Heart left ventricle (tissue), 13 donors: ENCODE measurements around the gene ZFP69.

Experiments used
- POLR2A ChIP-seq, 2 donors: fragments of 450-650 bp; IDR thresholded peaks; one replicate each; pipeline ENCODE4 v1.6.1; 2017; ENCODE audit warnings: antibody characterized with exemption in 2 of 2, mild to moderate bottlenecking in 2 of 2, moderate library complexity in 2 of 2
- TF ChIP-seq, protein P1 (sequence below), 12 donors: fragments of 200-600 bp; sonication (generic) in 4 of 12; IDR thresholded peaks; one replicate each; pipeline versions ENCODE4 v1.5.0 to v1.8.0; 2018 to 2022; ENCODE audit warnings: antibody characterized with exemption in 12 of 12, mild to moderate bottlenecking in 5 of 12
- donor health status: ischemic (EF 13 %, LVEDD 7.1; RV severe dilation, severe dysfunction).
- donor health status: DM: no; HTN: yes; CAD: no.
- donor health status: DM: no; HTN: no; CAD: no.
- donor health status: ischemic (EF 25% LVEDD 6.9; RV normal size, moderate dysfunction).
- donor health status: ischemic (EF 25% LVEDD 5.7; RV mildly dilated, moderate dysfunction).
- donor health status: ischemic (EF 35%, LVEDD 5.7; RV mildly dilated, moderate dysfunction).
- donor health status: nonischemic (EF 11% LVEDD 7.7; RV severe dilation, severe dysfunction).
- donor health status: DM: yes; HTN: yes; CAD: no.
- donor health status: PGD.
- donor health status: ischemic (EF 29% LVEDD 5.4; RV normal size, mild dysfunction).
- donor health status: nonischemic (EF 23%, LVEDD 6.1; RV moderate dilation, normal function).

DNA sequence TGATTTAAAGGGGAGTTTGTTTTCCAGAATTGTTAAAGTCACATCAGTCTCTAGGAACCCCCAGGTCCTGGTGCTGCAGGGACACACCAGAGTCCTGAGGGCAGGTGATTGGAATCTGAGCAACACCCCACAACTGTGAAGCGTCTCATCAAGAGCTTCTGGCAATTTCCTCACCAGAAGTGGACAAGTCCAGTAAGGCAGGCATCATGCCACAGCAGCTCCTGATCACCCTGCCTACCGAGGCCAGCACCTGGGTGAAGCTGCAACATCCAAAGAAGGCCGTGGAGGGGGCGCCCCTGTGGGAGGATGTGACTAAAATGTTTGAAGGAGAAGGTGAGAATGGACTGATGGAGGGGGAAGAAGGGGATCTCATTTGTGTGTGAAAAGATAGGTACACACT is 2.1 kb downstream of the ZFP69 start:
- TF ChIP-seq, protein P1, sequence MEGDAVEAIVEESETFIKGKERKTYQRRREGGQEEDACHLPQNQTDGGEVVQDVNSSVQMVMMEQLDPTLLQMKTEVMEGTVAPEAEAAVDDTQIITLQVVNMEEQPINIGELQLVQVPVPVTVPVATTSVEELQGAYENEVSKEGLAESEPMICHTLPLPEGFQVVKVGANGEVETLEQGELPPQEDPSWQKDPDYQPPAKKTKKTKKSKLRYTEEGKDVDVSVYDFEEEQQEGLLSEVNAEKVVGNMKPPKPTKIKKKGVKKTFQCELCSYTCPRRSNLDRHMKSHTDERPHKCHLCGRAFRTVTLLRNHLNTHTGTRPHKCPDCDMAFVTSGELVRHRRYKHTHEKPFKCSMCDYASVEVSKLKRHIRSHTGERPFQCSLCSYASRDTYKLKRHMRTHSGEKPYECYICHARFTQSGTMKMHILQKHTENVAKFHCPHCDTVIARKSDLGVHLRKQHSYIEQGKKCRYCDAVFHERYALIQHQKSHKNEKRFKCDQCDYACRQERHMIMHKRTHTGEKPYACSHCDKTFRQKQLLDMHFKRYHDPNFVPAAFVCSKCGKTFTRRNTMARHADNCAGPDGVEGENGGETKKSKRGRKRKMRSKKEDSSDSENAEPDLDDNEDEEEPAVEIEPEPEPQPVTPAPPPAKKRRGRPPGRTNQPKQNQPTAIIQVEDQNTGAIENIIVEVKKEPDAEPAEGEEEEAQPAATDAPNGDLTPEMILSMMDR (IDR thresholded peaks at IDR 0.05): no peak
- TF ChIP-seq POLR2A (IDR thresholded peaks at IDR 0.05): no peak
